Heart right ventricle (tissue), 16 donors: ENCODE results near the gene TMOD1. TPM values are rescaled to one million over a fixed set of nuclear protein-coding genes. Genes with fewer than 3 reads are reported as not detected.
A peak's percentile ranks its signal among the peaks of the same experiment; 100 is the strongest.

ENCODE experiments used
- ATAC-seq, 8 donors: fragments of 200-7000 bp; cut with Tn5 transposase; one replicate each; pipeline ENCODE4 v1.9.1; 2020; ENCODE audit warnings: mild to moderate bottlenecking in 8 of 8, moderate library complexity in 8 of 8, moderate number of reproducible peaks in 1 of 8
- DNase-seq, 2 donors: peaks; one replicate each; pipeline ENCODE4 v3.0.0-alpha.2; 2020
- H3K27ac ChIP-seq, 10 donors: fragments of 200-600 bp; sonication (generic) in 2 of 10; one replicate each; pipeline versions ENCODE4 v1.5.0 to v1.8.0; 2020 to 2022; ENCODE audit warnings: mild to moderate bottlenecking in 3 of 10
- H3K27me3 ChIP-seq, 7 donors: fragments of 200-600 bp; one replicate each; pipeline ENCODE4 v1.8.0; 2021 to 2022; ENCODE audit warnings: mild to moderate bottlenecking in 2 of 7
- H3K36me3 ChIP-seq, 9 donors: fragments of 200-600 bp; sonication (generic) in 1 of 9; one replicate each; pipeline versions ENCODE4 v1.5.0 to v1.8.0; 2020 to 2022; ENCODE audit warnings: mild to moderate bottlenecking in 2 of 9
- H3K4me1 ChIP-seq, 9 donors: fragments of 200-600 bp; sonication (generic) in 1 of 9; one replicate each; pipeline versions ENCODE4 v1.5.0 to v1.8.0; 2020 to 2022; ENCODE audit warnings: mild to moderate bottlenecking in 4 of 9
- H3K4me3 ChIP-seq, 10 donors: fragments of 200-600 bp; sonication (generic) in 2 of 10; one replicate each; pipeline versions ENCODE4 v1.5.0 to v1.8.0; 2020 to 2022; ENCODE audit warnings: mild to moderate bottlenecking in 7 of 10, moderate library complexity in 2 of 10
- H3K9me3 ChIP-seq, 11 donors: fragments of 200-600 bp in 10 of 11; sonication (generic) in 2 of 11; one replicate each; pipeline versions ENCODE4 v1.5.0 to v1.8.0; 2013 to 2022; ENCODE audit warnings: mild to moderate bottlenecking in 2 of 11, control low read depth in 1 of 11, moderate library complexity in 1 of 11
- CTCF ChIP-seq, 9 donors: fragments of 200-600 bp; sonication (generic) in 2 of 9; IDR thresholded peaks; one replicate each; pipeline versions ENCODE4 v1.5.0 to v1.8.0; 2021 to 2022; ENCODE audit warnings: antibody characterized with exemption in 9 of 9, mild to moderate bottlenecking in 5 of 9, moderate library complexity in 1 of 9
- WGBS, 2 donors: extraction: QIAGEN DNeasy Blood & Tissue Kit; methylation state at CpG; one replicate each; pipeline ENCODE4 v1.1.7; 2013; ENCODE audit warnings: inconsistent platforms in 1 of 2; 5-methylcytosine and 5-hydroxymethylcytosine counted together
- intact Hi-C, 10 donors: fragments of 100-400 bp; cut with DNase I; formaldehyde crosslinking; loops; one replicate each; pipeline versions ENCODE4 v1.11.1 to v1.14.2; 2022
- polyA plus RNA-seq, 2 donors: library from polyadenylated mRNA; stranded (reverse); fragments of 200-250 nt; gene quantifications; one replicate each; pipeline ENCODE4 v1.2.3, GENCODE V29; 2013
- total RNA-seq, 10 donors: library from RNA; stranded (reverse); fragmentation: NEBNext Ultra II Directional in 3 of 10; extraction: Animal tissue kit (Norgen Biotek cat#: 25700) in 3 of 10; gene quantifications; one replicate each; pipeline versions ENCODE4 v1.2.1 to v1.2.4, GENCODE V29; 2021 to 2023
- donor health status: Arrhythmogenic right ventricular cardiomyopathy.
- donor health status: ischemic (EF 13 %, LVEDD 7.1; RV severe dilation, severe dysfunction).
- donor health status: healthy with polysubstance abuse.
- donor health status: DM: no; HTN: yes; CAD: no.
- donor health status: DM: no; HTN: no; CAD: no.
- donor health status: ischemic (EF 25% LVEDD 6.9; RV normal size, moderate dysfunction).
- donor health status: ischemic (EF 25% LVEDD 5.7; RV mildly dilated, moderate dysfunction).
- donor health status: healthy.
- donor health status: DM: yes; HTN: yes; CAD: no.
- donor health status: Ischemic cardiomyopathy.
- donor health status: ischemic (EF 35%, LVEDD 5.7; RV mildly dilated, moderate dysfunction).
- donor health status: nonischemic (EF 11% LVEDD 7.7; RV severe dilation, severe dysfunction).
- donor health status: DM: yes; HTN: yes; CAD: no.
- donor health status: PGD.
- donor health status: ischemic (EF 29% LVEDD 5.4; RV normal size, mild dysfunction).
- donor health status: nonischemic (EF 23%, LVEDD 6.1; RV moderate dilation, normal function).

TMOD1 gene
- total and polyA plus RNA-seq, 12 donors, result 83.7 to 203 (median 176) TPM

- Histone ChIP-seq H3K4me1 (peaks cover 20 to 80% (median 65%) of the 10 kb centered on the region in 9 donors), H3K4me3 (no peak overlapping the region), H3K27ac (peak overlapping the region; percentile 26 to 90 (median 83)), H3K9me3 (no peaks in the 10 kb centered on the region), H3K27me3 (no peaks in the 10 kb centered on the region), H3K36me3 (peaks cover 0 to 9% (median 0%) of the 10 kb centered on the region in 9 donors)
- DNase-seq, result no peak
- intact Hi-C loops, result loop anchor here in 3 of 10 donors (2.0 to 5.0 kb wide), 3 partner anchors 39 to 56 kb away; partner anchors contain the start of gene TMOD1 (in 1 of the 3)
- TF ChIP-seq CTCF (IDR thresholded peaks at IDR 0.05), result no peak
- 50 to 63% methylated on average over 3 of the region's 3 CpGs for WGBS, 2 donors
- no peak for ATAC-seq
Measured at GRCh38 chr9:97558701-97559101, 57.2 kb downstream of the TMOD1 start.

- Histone ChIP-seq H3K36me3 (peaks cover 0 to 6% (median 0%) of the 10 kb centered on the region in 9 donors), H3K4me1 (peaks cover 21 to 82% (median 70%) of the 10 kb centered on the region in 9 donors), H3K4me3 (no peak overlapping the region), H3K9me3 (no peaks in the 10 kb centered on the region), H3K27ac (peak overlapping the region; percentile 26 to 90 (median 83)), H3K27me3 (no peaks in the 10 kb centered on the region)
- DNase-seq (no peak), ATAC-seq (no peak)
- no peak for TF ChIP-seq CTCF (IDR thresholded peaks at IDR 0.05)
- 63 to 76% methylated on average over 10 of the region's 10 CpGs for WGBS, 2 donors
- intact Hi-C loops, result loop anchor here in 3 of 10 donors (2.0 to 5.0 kb wide), 3 partner anchors 38 to 57 kb away; partner anchors contain the start of gene TMOD1 (in 1 of the 3)
Measured at GRCh38 chr9:97559111-97559514, 57.6 kb downstream of the TMOD1 start.

- Histone ChIP-seq H3K36me3 (peaks cover 0 to 6% (median 0%) of the 10 kb centered on the region in 9 donors), H3K27me3 (no peaks in the 10 kb centered on the region), H3K9me3 (no peaks in the 10 kb centered on the region), H3K27ac (peak overlapping the region in 3 of 10 donors; percentile 10 to 30 (median 23)), H3K4me1 (peaks cover 18 to 82% (median 71%) of the 10 kb centered on the region in 9 donors), H3K4me3 (no peak overlapping the region)
- no peak for ATAC-seq
- DNase-seq, result no peak
- WGBS, 2 donors, result 80 to 81% methylated on average over 6 of the region's 6 CpGs
- intact Hi-C loops, result loop anchor here in 3 of 10 donors (5.0 kb wide), 1 partner anchor 37 kb away; no protein-coding TSS in a partner anchor
- no peak for TF ChIP-seq CTCF (IDR thresholded peaks at IDR 0.05)
Measured at GRCh38 chr9:97560154-97560553, 58.7 kb downstream of the TMOD1 start.

GRCh38 chr9:97560851-97561250 lies 59.4 kb downstream of the TMOD1 start:
- H3K36me3 ChIP-seq, result peaks cover 0 to 11% (median 0%) of the 10 kb centered on the region in 9 donors
- peak overlapping the region in 3 of 10 donors; percentile 2 to 10 (median 7) for H3K27ac ChIP-seq
- no peaks in the 10 kb centered on the region for H3K9me3 ChIP-seq
- no peaks in the 10 kb centered on the region for H3K27me3 ChIP-seq
- DNase-seq, result no peak
- no peak overlapping the region for H3K4me3 ChIP-seq
- TF ChIP-seq CTCF (IDR thresholded peaks at IDR 0.05), result no peak
- intact Hi-C loops, result loop anchor here in 3 of 10 donors (5.0 kb wide), 1 partner anchor 36 kb away; no protein-coding TSS in a partner anchor
- H3K4me1 ChIP-seq, result peaks cover 18 to 76% (median 66%) of the 10 kb centered on the region in 9 donors
- no peak for ATAC-seq
